K562 (cell line): ENCODE measurements around the gene SRSF6. TPM values are rescaled to one million over a fixed set of nuclear protein-coding genes. Genes with fewer than 3 reads are reported as not detected.

Experiments
- ATAC-seq: fragments of 200-7000 bp; cut with Tn5 transposase; 3 replicates; pipeline ENCODE4 v1.9.1; 2020; ENCODE audit warnings: moderate library complexity
- BruUV-seq: library from RNA; stranded (reverse); fragments of 400-500 nt; replicated peaks from 2 replicates; lab custom pipeline; 2021; lab: Mats Ljungman, UMichigan
- CTCF ChIA-PET: fragments of 300-600 bp; formaldehyde crosslinking; extraction: SDS; loops from one replicate; lab custom pipeline; 2021; ENCODE audit warnings: low intra/inter-chr PET ratio; lab: Yijun Ruan, JAX
- POLR2A ChIA-PET: fragments of 300-600, 350-650 bp; sonication (Branson Sonifier 250); formaldehyde crosslinking; extraction: SDS; loops from one replicate; lab custom pipeline; 2021; ENCODE audit warnings: antibody characterized with exemption, inconsistent platforms; lab: Yijun Ruan, JAX
- DNase-seq, 4 experiments: peaks; one replicate each; pipeline versions ENCODE4 v3.0.0 to v3.0.0-alpha.2; 2011 to 2018; ENCODE audit warnings: low spot score in 3 of 4, mixed read lengths in 3 of 4; ENCODE audit errors: extremely low read depth in 1 of 4
- FAIRE-seq: peaks from 2 replicates; lab custom pipeline; 2011; peaks lifted over from hg19 to GRCh38; lab: Jason Lieb, UNC
- H2AFZ ChIP-seq: 2 replicates; pipeline ENCODE4 v1.6.0; 2011; ENCODE audit warnings: low read depth, low read length, control low read depth, inconsistent platforms
- H3K27ac ChIP-seq: fragments of 200-600 bp; 3 replicates; pipeline ENCODE4 v1.8.0; 2011; ENCODE audit warnings: low read depth, mild to moderate bottlenecking, control low read depth, inconsistent platforms, low read length, moderate library complexity, mixed read lengths; ENCODE audit errors: extremely low read depth
- H3K27me3 ChIP-seq, 2 experiments: fragments of 300-600 bp in 1 of 2; 2 replicates in 1 of 2; 3 replicates in 1 of 2; pipeline versions ENCODE4 v1.6.0 to v1.8.0; 2011; ENCODE audit warnings: inconsistent platforms in 2 of 2, low read length in 2 of 2, mild to moderate bottlenecking in 1 of 2, mixed read lengths in 1 of 2, moderate library complexity in 1 of 2; ENCODE audit not compliant: control insufficient read depth in 2 of 2, insufficient read depth in 2 of 2
- H3K36me3 ChIP-seq: fragments of 300-600 bp; 3 replicates; pipeline ENCODE4 v1.8.0; 2011; ENCODE audit warnings: mild to moderate bottlenecking, low read length, inconsistent platforms; ENCODE audit not compliant: control insufficient read depth, insufficient read depth
- H3K4me1 ChIP-seq, 2 experiments: fragments of 200-600 bp in 1 of 2; replicated peaks in 1 of 2; 2 replicates in 1 of 2; 3 replicates in 1 of 2; pipeline versions ENCODE4 v1.5.1 to v1.8.0; 2011; ENCODE audit warnings: inconsistent platforms in 2 of 2, low read length in 2 of 2, mild to moderate bottlenecking in 1 of 2, mixed read lengths in 1 of 2, moderate library complexity in 1 of 2; ENCODE audit not compliant: control insufficient read depth in 2 of 2, insufficient read depth in 2 of 2
- H3K4me2 ChIP-seq: 2 replicates; pipeline ENCODE4 v1.6.1; 2011; ENCODE audit warnings: low read length, control low read depth, inconsistent platforms, mixed read lengths; ENCODE audit not compliant: insufficient read depth
- H3K4me3 ChIP-seq: fragments of 200-600 bp; sonication (generic), shearing (Covaris generic); 2 replicates; pipeline ENCODE4 v1.5.1; 2016; ENCODE audit warnings: control low read depth, inconsistent platforms
- H3K79me2 ChIP-seq: fragments of 200-600 bp; 3 replicates; pipeline ENCODE4 v1.8.0; 2011; ENCODE audit warnings: low read length, inconsistent platforms; ENCODE audit not compliant: control insufficient read depth, insufficient read depth
- H3K9ac ChIP-seq, 2 experiments: 2 replicates each; pipeline versions ENCODE4 v1.6.0 to v1.6.1; 2011; ENCODE audit warnings: low read depth in 2 of 2, low read length in 2 of 2, control low read depth in 1 of 2, inconsistent platforms in 1 of 2, mild to moderate bottlenecking in 1 of 2, mixed read lengths in 1 of 2; ENCODE audit not compliant: insufficient read depth in 1 of 2
- H3K9me1 ChIP-seq: one replicate; pipeline ENCODE4 v1.6.0; 2011; ENCODE audit warnings: inconsistent platforms, mild to moderate bottlenecking, low read length, moderate library complexity; ENCODE audit not compliant: control insufficient read depth, insufficient read depth
- H3K9me3 ChIP-seq: replicated peaks from 2 replicates; pipeline ENCODE4 v1.5.1; 2011; ENCODE audit warnings: low read depth, low read length, inconsistent platforms; ENCODE audit not compliant: control insufficient read depth, insufficient read depth
- H4K20me1 ChIP-seq: replicated peaks from 2 replicates; pipeline ENCODE4 v1.6.1; 2011; ENCODE audit warnings: low read length, inconsistent platforms, mixed read lengths; ENCODE audit not compliant: control insufficient read depth, insufficient read depth
- CTCF ChIP-seq, 3 experiments: IDR thresholded peaks in 2 of 3; conservative IDR thresholded peaks in 1 of 3; 2 replicates each; pipeline ENCODE4 v1.5.1; 2011 to 2012; ENCODE audit warnings: low read length in 3 of 3, mild to moderate bottlenecking in 3 of 3, control low read depth in 2 of 3, improper control_type of control experiment in 1 of 3, inconsistent platforms in 1 of 3, low read depth in 1 of 3, mixed read lengths in 1 of 3, moderate library complexity in 1 of 3; ENCODE audit not compliant: insufficient read depth in 2 of 3
- SP1 ChIP-seq: sonication (generic); formaldehyde crosslinking; IDR thresholded peaks from 2 replicates; pipeline ENCODE4 v1.8.1; 2022; ENCODE audit warnings: mild to moderate bottlenecking, missing genetic modification reagents
- WGBS: fragments of 100-300 bp; shearing (Covaris generic); methylation state at CpG from one replicate; pipeline ENCODE4 v1.1.6; 2016; ENCODE audit warnings: low coverage, mixed read lengths; ENCODE audit not compliant: insufficient coverage; ENCODE audit errors: missing lambda C conversion rate; 5-methylcytosine and 5-hydroxymethylcytosine counted together
- in situ Hi-C: fragments of 300-500 bp; cut with MboI; formaldehyde crosslinking; loops from 4 replicates; pipeline ENCODE4 v1.15.0; 2018; ENCODE audit warnings: inconsistent platforms, mixed read lengths
- intact Hi-C: fragments of 100-400 bp; cut with micrococcal nuclease; formaldehyde crosslinking; loops from 2 replicates; pipeline ENCODE4 v1.14.2; 2022
- polyA plus RNA-seq, 8 experiments: library from polyadenylated mRNA; depleted of rRNA in 4 of 8; stranded (reverse) in 5 of 8; unstranded in 3 of 8; fragments of >200 nt; fragmentation: Nextera tagmentation in 2 of 8; fragmentation: Illumina TruSeq in 1 of 8; extraction: Ambion mirVana in 2 of 8; extraction: Trizol in 1 of 8; gene quantifications; 2 replicates each; pipeline versions ENCODE4 v1.2.1 to v1.2.3, GENCODE V29; 2011 to 2014; ENCODE audit warnings: inconsistent platforms in 1 of 8, missing spikeins in 1 of 8
- total RNA-seq, 7 experiments: library from RNA; depleted of rRNA in 6 of 7; stranded (reverse); fragments of >200 nt in 6 of 7; fragmentation: Illumina TruSeq in 2 of 7; extraction: Trizol in 2 of 7; gene quantifications; 2 replicates each; pipeline versions ENCODE4 v1.2.1 to v1.2.3, GENCODE V29; 2011 to 2021; ENCODE audit warnings: low replicate concordance in 1 of 7

The SRSF6 gene
- total and polyA plus RNA-seq, 9 of the 15 experiments (the other 6 are each of a cell fraction or from before 2014, with no cell fraction given), result 52.4 to 165 (median 117) TPM

GRCh38 chr20:43472671-43473380, 15.1 kb downstream of the SRSF6 start:
- H3K9ac ChIP-seq, result no peak overlapping the region
- FAIRE-seq, result no peak
- peaks cover 0 to 3% of the 10 kb centered on the region in 2 experiments; a peak in 2 of 5 replicates for H3K4me1 ChIP-seq
- in situ Hi-C loops (no loop called here), intact Hi-C loops (no loop called here)
- ChIA-PET CTCF (no interaction called here), POLR2A (interaction anchor here (1.0 to 1.3 kb wide), 2 partner anchors 9 to 12 kb away, joined by 3 to 4 read pairs; no protein-coding TSS in a partner anchor)
- H2AFZ ChIP-seq, result no peak overlapping the region
- no TSS peak for BruUV-seq
- ATAC-seq, result no peak
- H3K36me3 ChIP-seq, result no peaks in the 10 kb centered on the region
- no peaks in the 10 kb centered on the region for H3K79me2 ChIP-seq
- H3K27me3 ChIP-seq, result peaks cover 5 to 8% of the 10 kb centered on the region in 2 experiments; a peak in 4 of 5 replicates
- DNase-seq, result no peak
- no peak overlapping the region for H3K4me3 ChIP-seq
- H3K4me2 ChIP-seq, result no peak overlapping the region
- 63% methylated on average over 11 of the region's 11 CpGs for WGBS
- H3K9me1 ChIP-seq, result no peaks in the 10 kb centered on the region
- H3K9me3 ChIP-seq, result no peaks in the 10 kb centered on the region
- H3K27ac ChIP-seq, result no peak overlapping the region
- no peaks in the 10 kb centered on the region for H4K20me1 ChIP-seq
- TF ChIP-seq SP1 (no peak), CTCF (IDR thresholded peaks at IDR 0.05 in 2 of 3, conservative IDR thresholded peaks at IDR 0.05 in 1 of 3; ENCODE audit: insufficient read depth in 2 of 3, low read depth in 1 of 3, low read length in 3 of 3) (0 out of 6 replicates have a peak, but pooled peaks of 1 of the 3 experiments have one; percentile 13)
- TF ChIP-seq, all 486 proteins: peak for 1
